B cell (primary cell): ENCODE data around the gene DSG3. TPM values are rescaled to one million over a fixed set of nuclear protein-coding genes. Genes with fewer than 3 reads are reported as not detected.

Experiments
- ATAC-seq: fragments of 200-7000 bp; cut with Tn5 transposase; one replicate; pipeline ENCODE4 v1.10.0; 2021; ENCODE audit warnings: low read depth, mild to moderate bottlenecking, moderate number of reproducible peaks, moderate library complexity
- CTCF ChIA-PET: fragments of 350-600 bp; sonication (Branson Sonifier 250); formaldehyde crosslinking; loops from one replicate; lab custom pipeline; 2021; ENCODE audit warnings: antibody characterized with exemption, inconsistent platforms; lab: Charles Lee
- POLR2A ChIA-PET: fragments of 350-600 bp; sonication (Branson Sonifier 250); formaldehyde crosslinking; loops from one replicate; lab custom pipeline; 2021; ENCODE audit warnings: antibody characterized with exemption; lab: Charles Lee
- DNase-seq: peaks from one replicate; pipeline ENCODE4 v3.0.0; 2013
- H2AFZ ChIP-seq: 2 replicates; pipeline ENCODE4 v1.6.1; 2012; ENCODE audit warnings: mild to moderate bottlenecking, low read depth, low read length; ENCODE audit not compliant: insufficient read depth, poor library complexity, severe bottlenecking
- H3K27ac ChIP-seq, 2 donors: 1 replicate in 1 of 2; 2 replicates in 1 of 2; pipeline ENCODE4 v1.5.1; 2012 to 2013; ENCODE audit warnings: low read length in 2 of 2, mild to moderate bottlenecking in 2 of 2, moderate library complexity in 1 of 2
- H3K27me3 ChIP-seq, 4 experiments: fragments of 200-600 bp in 1 of 4; sonication (generic) in 1 of 4; replicated peaks in 1 of 4; 1 replicate in 2 of 4; 2 replicates in 2 of 4; pipeline versions ENCODE4 v1.6.1 to v1.7.0; 2013 to 2016; ENCODE audit warnings: low read length in 3 of 4, mild to moderate bottlenecking in 2 of 4, mixed read lengths in 1 of 4, moderate library complexity in 1 of 4; ENCODE audit not compliant: insufficient read depth in 4 of 4, control insufficient read depth in 3 of 4; ENCODE audit errors: control extremely low read depth in 1 of 4
- H3K36me3 ChIP-seq, 2 experiments: replicated peaks in 1 of 2; 1 replicate in 1 of 2; 2 replicates in 1 of 2; pipeline versions ENCODE4 v1.6.1 to v1.7.1; 2013; ENCODE audit warnings: low read length in 1 of 2; ENCODE audit not compliant: insufficient read depth in 2 of 2, control insufficient read depth in 1 of 2; ENCODE audit errors: control extremely low read depth in 1 of 2, extremely low read depth in 1 of 2
- H3K4me1 ChIP-seq, 2 donors: fragments of 200-600 bp in 1 of 2; sonication (generic) in 1 of 2; 1 replicate in 1 of 2; 2 replicates in 1 of 2; pipeline versions ENCODE4 v1.5.1 to v1.6.1; 2013 to 2017; ENCODE audit warnings: low read length in 2 of 2; ENCODE audit not compliant: control insufficient read depth in 2 of 2, insufficient read depth in 2 of 2
- H3K4me2 ChIP-seq: replicated peaks from 2 replicates; pipeline ENCODE3; 2012; ENCODE audit warnings: mild to moderate bottlenecking, low read depth, low read length; ENCODE audit not compliant: poor library complexity, severe bottlenecking
- H3K4me3 ChIP-seq, 5 experiments: fragments of 200-600 bp in 1 of 5; sonication (generic) in 1 of 5; 1 replicate in 3 of 5; 2 replicates in 2 of 5; pipeline versions ENCODE4 v1.5.1 to v1.7.0; 2011 to 2016; ENCODE audit warnings: low read length in 4 of 5, mild to moderate bottlenecking in 4 of 5, low read depth in 2 of 5, control low read depth in 1 of 5, moderate library complexity in 1 of 5; ENCODE audit not compliant: insufficient read depth in 1 of 5; ENCODE audit errors: control extremely low read depth in 1 of 5, extremely low read depth in 1 of 5
- H3K79me2 ChIP-seq: fragments of 200-600 bp; sonication (generic); one replicate; pipeline ENCODE4 v1.6.0; 2016; ENCODE audit warnings: low read length; ENCODE audit not compliant: control insufficient read depth, insufficient read depth
- H3K9ac ChIP-seq: fragments of 200-600 bp; sonication (generic); 2 replicates; pipeline ENCODE4 v1.6.1; 2017; ENCODE audit warnings: mild to moderate bottlenecking, low read length, moderate library complexity
- H3K9me3 ChIP-seq, 3 donors: one replicate each; pipeline versions ENCODE4 v1.6.1 to v1.7.1; 2013; ENCODE audit warnings: low read length in 2 of 3; ENCODE audit not compliant: control insufficient read depth in 2 of 3, insufficient read depth in 1 of 3; ENCODE audit errors: control extremely low read depth in 1 of 3
- H4K20me1 ChIP-seq: 2 replicates; pipeline ENCODE4 v1.6.0; 2012; ENCODE audit warnings: mild to moderate bottlenecking, low read length; ENCODE audit not compliant: insufficient read depth, control insufficient read depth, poor library complexity, severe bottlenecking
- H3K27ac Mint-ChIP-seq: one replicate; pipeline ENCODE4 v1.8.0; 2021; ENCODE audit warnings: mixed read lengths
- H3K27me3 Mint-ChIP-seq: one replicate; pipeline ENCODE4 v1.8.0; 2021; ENCODE audit warnings: mixed read lengths
- H3K4me1 Mint-ChIP-seq: one replicate; pipeline ENCODE4 v1.8.0; 2021; ENCODE audit warnings: mixed read lengths
- H3K4me3 Mint-ChIP-seq: one replicate; pipeline ENCODE4 v1.8.0; 2021; ENCODE audit warnings: mixed read lengths
- H3K9me3 Mint-ChIP-seq: one replicate; pipeline ENCODE4 v1.8.0; 2022; ENCODE audit warnings: mixed read lengths; ENCODE audit not compliant: insufficient read depth
- CTCF ChIP-seq: fragments of 200-600 bp; IDR thresholded peaks from one replicate; pipeline ENCODE4 v1.8.0; 2022; ENCODE audit warnings: antibody characterized with exemption, mild to moderate bottlenecking
- EZH2 ChIP-seq: IDR thresholded peaks from 2 replicates; pipeline ENCODE4 v1.6.1; 2012; ENCODE audit warnings: borderline replicate concordance, low read depth, mild to moderate bottlenecking, moderate library complexity, low read length; ENCODE audit not compliant: insufficient read depth, poor library complexity, severe bottlenecking
- WGBS: methylation state at CpG from one replicate; pipeline ENCODE4 v1.1.5; 2013; ENCODE audit warnings: missing lambda C conversion rate; ENCODE audit not compliant: insufficient coverage; 5-methylcytosine and 5-hydroxymethylcytosine counted together
- intact Hi-C: fragments of 100-400 bp; cut with micrococcal nuclease; formaldehyde crosslinking; loops from one replicate; pipeline ENCODE4 v1.10.0; 2022
- polyA plus RNA-seq: library from polyadenylated mRNA; depleted of rRNA; stranded (reverse); fragments of >200 nt; gene quantifications from 2 replicates; pipeline ENCODE4 v1.2.3, GENCODE V29; 2012
- total RNA-seq, 2 donors: library from RNA; stranded (reverse); fragments of 120-200 nt in 1 of 2; gene quantifications; 1 replicate in 1 of 2; 2 replicates in 1 of 2; pipeline versions ENCODE4 v1.2.3 to v1.2.4, GENCODE V29; 2013 to 2022

Gene DSG3
- total and polyA plus RNA-seq, 2 donors (not counting 1 experiment from before 2014, with no cell fraction given): not detected

DNA sequence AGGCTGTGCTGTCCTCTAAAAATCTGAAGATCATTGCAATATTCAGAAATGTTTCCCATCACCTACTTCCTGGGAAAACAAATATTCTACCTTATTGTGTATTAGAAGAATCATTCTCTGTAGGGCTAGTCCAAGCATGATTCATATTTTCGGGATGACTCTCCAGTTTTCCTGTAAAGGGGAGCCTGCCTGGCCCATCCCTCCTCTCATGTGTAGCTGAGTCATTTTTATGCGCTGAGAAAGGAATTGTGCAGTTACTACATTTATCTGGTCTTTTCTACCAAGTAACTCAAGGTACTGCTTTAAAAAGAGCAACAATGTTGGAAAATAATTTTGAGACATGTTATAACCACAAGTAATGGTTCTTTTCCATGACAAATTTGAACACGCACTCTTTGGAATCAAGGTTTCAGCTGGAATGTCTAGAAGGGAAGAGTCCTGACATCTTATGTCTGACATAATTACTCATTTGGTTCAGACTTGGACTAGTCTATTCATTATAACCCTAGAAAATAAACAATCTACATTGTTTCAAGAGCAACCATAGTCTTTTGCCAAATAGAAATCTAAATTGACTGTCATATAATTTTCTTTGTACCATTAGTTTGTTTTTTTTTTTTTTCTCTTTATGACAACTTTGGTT, 6.6 kb downstream of the DSG3 start:
- Histone ChIP-seq H3K9ac (no peak overlapping the region), H3K27ac (no peak overlapping the region), H4K20me1 (no peaks in the 10 kb centered on the region), H3K4me1 (no peaks in the 10 kb centered on the region), H2AFZ (no peak overlapping the region), H3K4me2 (no peak overlapping the region), H3K4me3 (no peak overlapping the region), H3K27me3 (no peaks in the 10 kb centered on the region), H3K79me2 (no peaks in the 10 kb centered on the region), H3K36me3 (no peaks in the 10 kb centered on the region), H3K9me3 (no peaks in the 10 kb centered on the region)
- Mint-ChIP-seq H3K27ac (no peak overlapping the region), H3K9me3 (no peaks in the 10 kb centered on the region), H3K4me1 (no peaks in the 10 kb centered on the region), H3K27me3 (no peaks in the 10 kb centered on the region), H3K4me3 (no peak overlapping the region)
- DNase-seq (no peak), ATAC-seq (no peak)
- TF ChIP-seq CTCF (no peak), EZH2 (no peak)
- intact Hi-C loops: no loop called here
- CTCF ChIA-PET: no interaction called here
- POLR2A ChIA-PET: no interaction called here
- WGBS: 50% methylated on average over 1 of the region's 3 CpGs

GRCh38 chr18:31469629-31470028, 22.1 kb downstream of the DSG3 start:
- no peak for DNase-seq
- WGBS: no CpG with 5 or more reads among the region's 1 CpG
- Histone ChIP-seq H3K36me3 (no peaks in the 10 kb centered on the region), H3K27ac (no peak overlapping the region), H3K4me2 (no peak overlapping the region), H3K79me2 (no peaks in the 10 kb centered on the region), H3K9ac (no peak overlapping the region), H2AFZ (no peak overlapping the region), H3K4me3 (no peak overlapping the region), H3K27me3 (no peaks in the 10 kb centered on the region), H3K4me1 (no peaks in the 10 kb centered on the region), H3K9me3 (no peaks in the 10 kb centered on the region), H4K20me1 (no peaks in the 10 kb centered on the region)
- no peaks in the 10 kb centered on the region for H3K9me3 Mint-ChIP-seq
- ATAC-seq: no peak
- CTCF ChIA-PET: no interaction called here
- H3K27ac Mint-ChIP-seq: no peak overlapping the region
- TF ChIP-seq CTCF (no peak), EZH2 (no peak)
- no peaks in the 10 kb centered on the region for H3K27me3 Mint-ChIP-seq
- no peaks in the 10 kb centered on the region for H3K4me1 Mint-ChIP-seq
- POLR2A ChIA-PET: no interaction called here
- intact Hi-C loops: no loop called here
- no peak overlapping the region for H3K4me3 Mint-ChIP-seq
